Left lobe of liver (tissue), 2 donors: ENCODE measurements around the gene IL1RL2. TPM values are rescaled to one million over a fixed set of nuclear protein-coding genes. Genes with fewer than 3 reads are reported as not detected.

Experiments used
- ATAC-seq: fragments of 200-7000 bp; cut with Tn5 transposase; one replicate; pipeline ENCODE4 v1.9.1; 2020; ENCODE audit warnings: mild to moderate bottlenecking, moderate library complexity
- DNase-seq: peaks from one replicate; pipeline ENCODE4 v3.0.0-alpha.2; 2020; ENCODE audit warnings: low spot score
- total RNA-seq: library from RNA; stranded (reverse); gene quantifications from one replicate; pipeline ENCODE4 v1.2.1, GENCODE V29; 2021
- donor health status: DM: no; HTN: no; CAD: no; lungs with moderate emphysema.
- donor health status: DM: no; HTN: yes; CAD: no.

Gene IL1RL2
- total RNA-seq, 1 donor from 2014 or later = 2.5 TPM

- ATAC-seq = no peak
- DNase-seq = no peak
Measured at GRCh38 chr2:102289129-102289528, 102.3 kb downstream of the IL1RL2 start.

Other genes starting within 250 kb of the IL1RL2 start
- 12.0 TPM for gene IL1R2, start 195.1 kb upstream of the IL1RL2 start, total RNA-seq
- gene IL1R1, start 44.3 kb upstream of the IL1RL2 start, total RNA-seq = 39.0 TPM
- 2.6 TPM for gene IL1RL1, start 124.5 kb downstream of the IL1RL2 start, total RNA-seq
- 7.6 TPM for gene IL18R1, start 168.8 kb downstream of the IL1RL2 start, total RNA-seq
- gene IL18RAP, start 236.1 kb downstream of the IL1RL2 start, total RNA-seq = 0.45 TPM